Fibroblast of skin of right quadriceps (primary cell): ENCODE data around the gene FGGY.
"Not testable (repeated sequence)": the region's sequence is repeated elsewhere in the genome, so short reads cannot be mapped to it uniquely, and the experiment has no call there.

ENCODE experiments used
- DNase-seq: peaks from one replicate; pipeline ENCODE4 v3.0.0-alpha.2; 2013

The FGGY gene

DNA sequence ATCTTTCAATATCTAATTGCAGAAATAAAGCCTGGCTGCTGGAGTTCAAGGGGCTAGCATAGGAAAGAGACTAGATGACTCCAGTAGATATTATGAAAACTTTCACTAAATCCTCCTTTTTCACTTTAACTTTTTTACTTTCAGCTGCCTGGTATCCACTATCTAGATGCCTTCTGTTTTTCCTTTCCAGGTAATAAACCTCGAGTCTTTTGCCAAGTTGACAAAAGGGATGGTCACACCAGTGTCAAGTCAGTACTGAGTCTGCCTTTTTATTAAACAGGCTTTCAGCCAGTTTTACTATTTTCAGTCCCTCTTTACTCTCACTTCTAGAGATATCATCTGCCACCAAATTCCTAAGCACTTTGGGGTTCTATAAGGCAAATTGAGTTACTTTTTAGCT is 195.6 kb downstream of the FGGY start:
- DNase-seq = no peak

DNA sequence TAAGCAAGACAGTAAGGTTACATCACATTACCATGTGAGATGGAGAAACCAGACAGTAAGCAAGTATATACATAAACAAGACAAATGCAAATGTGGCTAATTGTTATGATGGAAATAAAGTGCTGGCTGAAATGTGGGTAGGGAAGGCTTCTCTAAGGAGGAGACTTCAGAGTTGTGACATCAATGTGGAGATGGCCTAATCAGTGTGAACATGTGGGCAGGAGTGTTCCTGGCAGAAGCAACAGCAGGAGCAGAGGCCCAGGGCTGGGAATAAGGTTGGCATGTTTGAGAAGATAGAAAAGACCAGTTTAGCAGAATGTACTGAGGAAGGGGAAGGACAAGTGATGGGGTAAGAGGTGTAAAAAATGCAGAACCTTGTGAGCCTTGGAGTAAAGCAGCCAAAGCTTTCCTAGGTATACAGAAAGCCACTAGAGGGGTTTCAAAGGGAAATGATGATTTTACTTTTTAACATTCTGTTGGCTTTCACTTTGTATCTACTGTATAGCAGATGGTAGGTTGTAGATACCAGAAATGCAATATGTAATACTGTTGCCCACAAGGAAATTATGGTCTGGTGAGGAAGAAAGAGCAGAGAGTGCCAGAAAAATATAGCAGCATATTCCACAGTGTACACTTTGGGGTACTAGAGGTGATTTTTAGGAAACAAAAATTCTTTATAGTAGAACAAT is 197.4 kb downstream of the FGGY start:
- DNase-seq = no peak

DNA sequence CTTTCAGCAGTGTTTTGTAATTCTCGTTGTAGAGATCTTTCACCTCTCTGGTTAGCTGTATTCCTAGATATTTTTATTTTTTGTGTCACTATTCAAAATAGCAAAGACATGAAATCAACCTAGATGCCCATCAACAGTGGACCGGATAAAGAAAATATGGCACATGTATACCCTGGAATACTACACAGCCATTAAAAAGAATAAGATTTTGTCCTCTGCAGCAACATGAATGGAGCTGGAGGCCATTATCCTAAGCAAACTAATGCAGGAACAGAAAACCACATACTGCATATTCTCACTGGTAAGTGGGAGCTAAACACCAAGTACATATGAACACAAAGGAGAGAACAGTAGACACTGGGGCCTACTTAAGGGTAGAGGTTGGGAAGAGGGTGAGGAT is 199.3 kb downstream of the FGGY start:
- not testable (repeated sequence) for DNase-seq

DNA sequence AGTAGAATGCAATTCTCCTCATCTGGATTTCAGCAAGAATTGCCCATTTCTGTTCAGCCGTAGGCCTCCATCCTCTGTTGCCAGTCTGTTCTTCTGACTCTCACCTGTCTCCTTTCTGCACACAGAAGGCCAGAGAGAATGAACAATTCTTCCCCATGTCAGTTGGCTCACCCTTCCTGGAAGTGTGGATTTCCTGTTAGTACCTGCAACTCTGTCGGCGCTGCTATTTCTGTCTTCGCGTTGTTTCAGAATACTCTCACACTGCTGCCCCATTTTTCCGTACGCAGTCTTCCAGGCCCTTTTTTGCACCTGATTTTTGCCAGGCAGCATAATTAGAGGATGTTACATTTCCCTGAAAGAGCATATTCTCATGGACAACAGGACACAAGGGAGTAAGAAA is 200.7 kb downstream of the FGGY start:
- DNase-seq = no peak

DNA sequence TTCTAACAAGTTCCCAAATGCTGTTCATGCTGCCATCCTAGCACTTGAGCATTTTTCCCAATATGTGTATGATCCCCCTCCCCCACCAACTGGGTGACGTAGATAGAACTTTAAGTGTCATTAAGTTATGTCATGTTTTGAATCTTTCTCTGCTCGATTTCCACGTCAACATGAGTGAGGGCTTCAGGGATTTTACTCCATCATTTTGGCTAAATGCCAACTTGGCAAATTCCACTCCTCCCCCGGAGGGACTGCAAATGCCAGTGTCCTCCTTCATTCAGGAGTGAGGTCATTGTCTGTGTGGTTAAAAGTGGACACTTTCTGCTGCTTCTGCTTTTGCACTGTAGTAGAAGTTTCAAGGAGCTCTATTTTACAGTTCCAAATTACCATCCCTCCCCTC is 201.7 kb downstream of the FGGY start:
- peak; percentile 55 for DNase-seq

DNA sequence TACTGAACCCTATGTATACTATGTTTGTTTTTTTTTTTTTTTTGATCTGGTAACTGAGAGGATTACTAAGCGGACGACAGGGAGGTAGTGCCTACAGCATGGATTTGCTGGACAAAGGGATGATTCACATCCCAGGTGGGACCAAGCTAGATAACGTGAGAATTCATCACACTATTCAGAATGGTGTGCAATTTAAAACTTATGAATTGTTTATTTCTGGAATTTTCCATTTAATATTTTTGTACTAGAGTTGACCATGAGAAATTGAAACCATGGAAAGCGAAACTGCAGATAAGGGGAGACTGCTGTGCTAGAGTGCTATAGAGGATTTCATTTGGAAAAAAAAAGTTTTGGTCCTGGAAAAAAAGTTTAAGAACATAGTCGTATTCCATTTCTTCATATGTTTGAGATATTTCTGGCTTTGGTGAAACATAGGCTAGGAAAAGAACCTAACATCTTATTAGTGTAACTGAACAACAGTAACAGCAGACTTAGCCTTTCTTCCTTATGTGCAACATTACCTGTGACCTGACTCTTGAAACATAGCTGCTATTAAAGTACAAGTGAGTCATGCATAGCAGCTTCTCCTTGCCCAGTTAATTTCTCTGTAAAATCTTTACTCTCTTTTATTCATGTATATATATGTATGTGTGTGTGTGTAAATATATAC is 202.5 kb downstream of the FGGY start:
- DNase-seq = no peak

DNA sequence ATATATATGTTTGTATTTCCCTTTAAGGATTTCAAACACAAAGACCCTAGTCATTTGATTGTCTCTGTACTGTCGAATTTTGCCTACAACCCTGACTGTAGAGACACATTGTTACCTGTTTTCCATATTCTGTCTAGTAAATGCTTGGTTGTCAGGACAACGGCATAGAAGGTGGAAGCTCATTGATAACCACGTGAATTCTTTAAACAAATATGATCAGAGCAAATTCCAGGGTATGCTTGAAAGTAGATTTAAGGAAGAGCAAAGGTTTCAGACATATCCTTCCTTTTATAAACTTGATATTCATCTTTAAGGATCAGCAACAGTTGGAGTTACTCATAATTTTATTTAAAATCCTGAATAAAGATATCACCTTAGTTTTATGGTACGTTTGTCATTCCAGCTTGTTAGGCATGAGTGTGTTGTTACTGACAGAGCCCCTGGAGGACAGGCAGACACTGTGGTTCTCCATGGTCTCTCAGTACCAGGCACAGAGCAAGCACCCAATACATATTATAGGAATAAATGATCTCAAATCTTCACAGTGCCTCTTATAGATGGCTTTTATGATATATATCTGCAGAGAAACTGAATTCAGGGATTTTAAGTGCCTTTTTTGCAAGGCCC is 203.2 kb downstream of the FGGY start:
- DNase-seq = no peak

DNA sequence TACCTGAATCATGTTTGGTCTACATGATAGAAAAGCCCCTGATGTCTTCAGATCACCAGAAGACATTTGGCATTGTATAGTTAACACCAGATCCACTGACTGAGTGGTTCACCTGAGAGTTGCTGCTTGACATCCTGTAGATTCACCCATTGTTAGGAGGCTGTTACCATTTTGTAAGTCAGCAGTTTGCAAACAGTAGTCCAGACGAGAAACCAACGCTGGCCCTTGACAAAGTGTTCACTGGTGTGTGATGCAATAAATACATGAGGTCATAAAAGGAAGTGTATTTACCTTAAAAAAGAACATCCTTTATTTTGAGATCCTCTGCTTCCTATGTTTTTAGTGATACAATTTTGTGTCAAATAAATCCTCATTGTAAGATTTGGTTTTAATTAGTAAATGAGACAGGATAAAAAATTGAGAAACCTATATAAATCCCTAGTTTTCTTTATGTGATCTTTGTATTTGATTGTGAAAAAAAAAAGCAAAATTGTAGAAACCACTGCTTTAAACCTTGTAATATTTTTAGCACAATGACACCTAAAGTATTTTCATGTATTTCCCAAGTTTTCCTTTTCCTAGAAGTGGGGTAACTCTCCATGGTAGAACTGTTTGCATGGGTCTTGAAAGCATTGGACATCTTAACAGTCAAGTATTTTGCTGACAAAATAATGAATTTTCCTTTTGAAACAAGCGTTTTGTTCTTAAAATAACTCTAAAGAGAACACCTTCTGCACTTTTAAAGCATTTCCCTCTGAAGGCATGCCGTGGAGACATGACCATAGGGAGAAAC is 204.3 kb downstream of the FGGY start:
- no peak for DNase-seq

DNA sequence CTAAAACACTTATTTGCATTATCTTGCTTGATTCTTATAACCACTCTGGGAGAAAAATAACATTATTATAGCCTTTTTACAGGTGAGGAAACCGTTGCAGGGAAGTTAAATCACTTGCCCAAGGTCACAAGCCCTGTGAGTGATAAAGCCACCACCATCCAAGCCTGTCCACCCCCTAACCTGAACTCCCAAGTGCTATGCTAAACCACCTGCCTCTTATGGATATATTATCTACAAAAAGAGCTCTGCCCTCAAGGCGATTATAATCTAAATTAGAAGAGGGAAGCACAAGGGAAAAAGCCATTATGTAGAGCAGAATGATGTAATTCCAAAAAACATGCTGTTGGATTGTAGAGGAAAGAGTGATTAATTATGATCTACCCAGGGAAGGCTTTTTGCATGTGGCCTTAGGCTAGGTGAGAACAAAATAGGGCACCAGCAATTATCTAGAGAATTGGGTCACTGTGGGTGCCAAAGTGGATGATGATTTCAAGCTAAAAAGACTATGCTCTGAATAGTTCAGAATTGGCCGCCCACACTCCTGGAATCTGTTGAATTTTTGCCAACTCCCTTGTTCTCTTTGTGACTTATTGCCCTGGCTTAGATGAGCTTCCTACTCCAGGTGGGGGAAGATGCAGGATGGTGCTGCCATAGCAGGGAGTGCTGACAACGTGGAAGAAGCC is 205.3 kb downstream of the FGGY start:
- peak; percentile 63 for DNase-seq

DNA sequence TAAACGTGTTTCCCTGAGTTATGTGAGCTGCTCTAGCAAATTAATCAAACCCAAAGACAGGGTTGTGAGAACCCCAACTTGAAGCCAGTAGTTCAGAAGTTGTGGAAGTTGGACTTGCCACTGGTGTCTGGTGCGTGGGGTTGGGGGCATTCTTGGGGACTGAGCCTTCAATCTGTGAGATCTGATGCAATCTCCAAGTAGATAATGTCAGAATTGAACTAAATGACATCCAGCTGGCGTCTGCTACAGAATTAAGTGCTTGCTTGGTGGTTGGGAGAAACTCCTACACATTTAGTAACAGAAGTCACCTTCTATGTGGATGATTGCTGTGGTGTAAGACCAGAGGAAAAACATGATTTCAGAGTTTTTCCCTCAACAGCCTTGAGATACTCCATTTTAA is 207.4 kb downstream of the FGGY start:
- peak; percentile 48 for DNase-seq

DNA sequence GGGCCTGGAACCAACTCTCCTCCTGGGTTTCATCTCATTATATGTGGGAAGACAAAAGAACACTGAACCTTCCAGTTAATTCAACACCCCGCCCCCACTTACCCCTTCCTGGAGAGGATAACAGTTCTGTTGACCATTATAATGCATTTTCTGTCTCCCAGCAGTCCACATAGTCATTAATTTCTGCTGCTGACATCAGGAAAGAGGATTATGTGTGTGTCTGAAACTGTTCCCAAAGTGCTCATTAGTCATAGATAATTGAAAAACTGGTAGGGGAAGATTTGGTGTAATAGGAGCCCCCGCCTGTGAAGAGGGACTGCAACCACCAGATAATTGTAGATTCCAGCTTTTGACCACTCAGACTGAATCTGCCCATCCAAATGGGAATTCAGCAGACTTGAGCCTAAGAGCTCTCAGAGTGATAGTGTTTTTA is 208.7 kb downstream of the FGGY start:
- DNase-seq = peak; percentile 87

DNA sequence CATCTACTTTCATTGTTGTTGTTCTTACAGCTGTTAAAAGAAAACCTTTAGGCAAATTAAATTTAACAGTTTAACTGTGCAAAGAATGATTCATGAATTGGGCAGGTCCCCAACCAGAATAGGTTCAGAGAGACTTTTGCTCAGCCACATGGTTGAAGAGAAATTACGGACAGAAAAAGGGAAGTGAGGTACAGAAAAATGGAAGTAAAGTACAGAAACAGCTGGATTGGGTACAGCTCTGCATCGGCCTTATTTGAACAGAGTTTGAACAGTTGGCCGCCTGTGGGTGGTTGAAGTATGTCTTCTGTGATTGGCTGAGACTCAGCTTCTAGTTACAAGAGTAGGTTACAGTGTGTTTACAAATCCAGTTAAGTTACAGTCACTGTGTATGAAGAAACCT is 210.1 kb downstream of the FGGY start:
- peak; percentile 35 for DNase-seq

DNA sequence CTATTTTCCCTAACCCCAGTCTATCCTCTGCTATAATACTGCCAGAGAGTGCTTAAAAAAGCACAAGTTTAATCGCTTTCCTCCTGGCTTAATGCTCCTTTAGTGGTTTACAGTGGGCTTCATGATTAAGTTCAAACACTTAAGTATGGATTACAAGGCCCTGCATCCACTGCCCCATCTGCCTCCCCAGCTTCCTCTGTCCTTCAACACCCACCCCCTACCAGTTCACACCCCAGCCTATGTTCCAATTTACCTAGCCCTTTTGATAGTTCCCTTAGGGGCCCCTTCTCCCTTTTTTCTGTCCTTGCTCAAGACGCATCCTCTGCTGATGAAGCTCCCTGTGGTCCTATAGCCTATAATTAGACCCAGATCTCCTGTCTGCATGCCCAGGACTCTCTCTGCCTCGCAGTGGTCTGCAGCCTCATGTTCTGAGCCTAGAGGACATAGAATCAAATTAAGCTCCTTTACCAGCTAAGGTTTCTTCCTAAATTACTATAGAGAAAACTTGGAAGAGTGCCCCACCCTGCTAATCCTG is 212.5 kb downstream of the FGGY start:
- DNase-seq = no peak

DNA sequence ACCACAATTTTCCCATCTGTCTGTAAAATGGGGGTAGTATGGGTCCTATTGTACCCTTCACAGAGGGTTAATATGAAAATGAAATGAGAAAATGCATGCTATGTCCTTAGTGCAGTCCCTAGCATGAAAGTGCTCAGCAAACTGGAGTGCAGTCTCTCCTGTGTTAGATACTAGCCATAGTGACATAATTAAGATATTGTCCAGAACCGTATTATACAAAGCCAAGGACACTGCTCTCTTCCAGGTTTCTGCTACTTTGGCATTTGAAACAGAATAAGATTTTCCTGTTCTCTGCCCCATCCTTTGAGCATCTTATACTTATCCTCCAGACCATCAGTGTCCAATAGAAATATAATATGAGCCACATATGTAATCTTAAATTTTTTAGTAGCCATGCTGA is 213.4 kb downstream of the FGGY start:
- no peak for DNase-seq

DNA sequence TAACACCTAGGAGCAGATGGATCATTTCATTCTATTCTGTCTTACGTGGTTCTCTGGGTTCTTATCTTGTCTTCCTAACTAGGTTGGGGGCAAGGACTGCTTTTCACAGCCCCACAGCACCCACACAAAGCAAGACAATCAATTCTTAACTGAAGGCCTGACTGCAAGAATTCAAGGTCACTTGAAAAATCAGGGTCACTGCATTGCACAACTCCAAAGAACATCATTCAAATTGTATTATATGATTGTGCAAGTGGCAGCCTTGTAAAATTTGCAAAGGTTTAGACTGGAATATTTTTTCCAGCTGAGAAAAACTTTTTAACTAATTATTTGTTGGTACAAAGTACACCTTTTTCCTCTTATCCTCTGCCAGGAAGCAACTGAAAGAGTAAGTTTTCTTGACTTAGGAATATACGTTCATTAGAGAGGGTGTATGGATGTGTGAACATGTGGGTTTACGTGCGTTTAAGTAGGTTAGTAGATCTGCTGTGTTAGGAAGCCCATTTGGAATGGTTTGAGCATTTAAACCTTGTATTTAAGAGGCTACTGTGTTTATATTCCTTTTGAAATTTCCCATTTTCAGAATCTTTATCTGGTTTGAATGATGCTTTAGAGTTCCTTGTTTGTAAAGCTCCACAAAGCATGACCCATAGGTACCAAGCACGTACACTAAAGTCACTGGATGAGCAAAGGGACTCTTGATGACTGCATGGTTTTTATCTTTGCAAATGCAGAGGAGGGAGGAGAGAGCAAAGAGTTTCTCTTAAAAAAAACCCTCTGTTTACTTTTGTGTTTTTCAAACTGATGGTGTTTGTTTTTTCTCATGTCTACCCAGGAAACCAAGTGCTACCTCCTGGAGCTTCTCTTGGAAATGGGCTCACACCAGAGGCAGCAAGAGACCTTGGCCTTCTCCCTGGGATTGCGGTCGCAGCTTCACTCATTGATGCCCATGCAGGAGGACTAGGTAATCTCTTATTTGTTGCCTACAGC is 214.9 kb downstream of the FGGY start:
- DNase-seq = no peak

DNA sequence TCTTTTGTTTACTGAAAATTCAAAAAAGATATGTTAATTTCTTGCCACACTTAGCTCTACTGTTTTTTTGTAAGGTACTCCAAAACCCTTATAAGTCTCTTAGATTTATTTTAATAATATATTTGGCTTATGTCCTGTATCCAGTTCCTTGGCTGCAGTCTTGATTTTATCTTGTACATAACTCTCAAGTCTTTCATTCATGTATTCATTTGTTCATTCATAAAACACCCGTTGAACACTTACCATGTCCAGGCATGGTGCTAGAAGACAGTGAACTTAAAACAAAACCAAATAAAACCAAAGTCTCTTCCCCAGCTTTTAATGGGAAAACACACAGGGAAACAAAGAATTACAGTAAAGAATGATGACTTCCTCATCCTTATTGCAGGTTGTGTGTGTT is 215.8 kb downstream of the FGGY start:
- DNase-seq = no peak

DNA sequence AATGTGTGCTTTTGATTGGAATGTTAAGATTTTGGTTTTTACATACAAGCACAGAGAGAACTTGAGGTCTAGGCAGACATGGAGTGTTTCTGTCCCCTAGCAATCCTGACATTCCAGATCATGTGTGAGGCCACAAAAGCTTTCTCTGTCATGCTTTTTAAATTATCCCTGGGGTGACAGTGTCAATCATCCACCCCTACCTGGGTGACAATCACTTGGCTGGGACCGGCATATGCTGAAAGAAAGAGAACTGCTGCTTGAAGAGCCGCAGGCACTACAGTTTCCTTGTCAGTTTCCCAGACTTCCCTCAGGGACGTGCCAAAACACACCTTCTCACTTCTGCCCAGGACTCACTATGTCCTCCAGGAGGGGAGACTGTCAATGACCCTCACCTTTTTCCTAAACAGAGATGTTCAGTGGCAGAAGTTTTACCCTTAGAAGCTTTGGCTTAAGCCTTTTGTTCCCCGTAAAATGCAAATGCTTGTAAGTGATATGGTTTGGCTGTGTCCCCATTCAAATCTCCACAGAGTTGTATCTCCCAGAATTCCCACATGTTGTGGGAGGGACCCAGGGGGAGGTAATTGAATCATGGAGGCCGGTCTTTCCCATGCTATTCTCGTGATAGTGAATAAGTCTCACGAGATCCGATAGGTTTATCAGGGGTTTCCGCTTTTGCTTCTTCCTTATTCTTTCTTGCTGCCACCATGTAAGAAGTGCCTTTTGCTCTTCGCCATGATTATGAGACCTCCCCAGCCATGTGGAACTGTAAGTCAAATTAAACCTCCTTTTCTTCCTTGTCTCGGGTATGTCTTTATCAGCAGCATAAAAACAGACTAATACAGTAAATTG is 217.4 kb downstream of the FGGY start:
- peak; percentile 10 for DNase-seq

DNA sequence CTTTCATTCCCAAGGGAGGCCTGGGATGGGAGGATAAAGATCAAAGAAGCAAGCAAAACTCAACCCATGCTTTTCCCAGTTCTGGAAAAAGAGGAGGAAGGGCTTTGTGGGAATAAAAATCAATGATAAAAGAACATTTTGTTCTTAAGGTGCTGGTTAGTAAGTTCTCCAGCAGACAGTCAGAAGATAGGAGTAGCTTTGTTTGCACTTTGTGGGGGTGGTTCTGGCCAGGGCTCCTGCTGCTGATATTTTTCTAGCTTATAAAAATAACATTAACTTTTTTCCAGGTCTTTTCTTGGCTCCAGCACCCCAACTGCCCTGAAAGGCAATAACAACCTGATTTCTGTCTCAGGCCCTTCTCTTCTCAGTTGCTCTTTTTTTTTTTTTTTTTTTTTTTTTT is 220.0 kb downstream of the FGGY start:
- no peak for DNase-seq

DNA sequence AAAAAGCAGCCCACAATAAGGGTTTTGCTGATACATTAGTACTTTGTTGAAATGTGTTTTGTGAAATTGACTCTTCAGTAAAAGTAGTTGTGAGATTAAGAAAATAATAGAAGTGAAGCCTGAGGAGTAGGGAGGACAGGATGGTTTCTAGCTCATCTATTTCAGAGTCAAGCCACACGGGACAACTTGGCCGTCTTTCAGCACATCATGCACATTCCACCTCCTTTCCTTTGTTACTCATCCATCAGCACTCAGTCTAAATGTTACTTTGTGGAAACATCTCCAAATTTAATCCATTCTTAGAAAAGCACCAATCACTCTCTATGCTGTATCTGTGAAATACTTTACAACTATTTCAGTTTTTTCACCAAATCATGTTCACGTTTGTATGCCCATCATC is 223.3 kb downstream of the FGGY start:
- peak; percentile 57 for DNase-seq

DNA sequence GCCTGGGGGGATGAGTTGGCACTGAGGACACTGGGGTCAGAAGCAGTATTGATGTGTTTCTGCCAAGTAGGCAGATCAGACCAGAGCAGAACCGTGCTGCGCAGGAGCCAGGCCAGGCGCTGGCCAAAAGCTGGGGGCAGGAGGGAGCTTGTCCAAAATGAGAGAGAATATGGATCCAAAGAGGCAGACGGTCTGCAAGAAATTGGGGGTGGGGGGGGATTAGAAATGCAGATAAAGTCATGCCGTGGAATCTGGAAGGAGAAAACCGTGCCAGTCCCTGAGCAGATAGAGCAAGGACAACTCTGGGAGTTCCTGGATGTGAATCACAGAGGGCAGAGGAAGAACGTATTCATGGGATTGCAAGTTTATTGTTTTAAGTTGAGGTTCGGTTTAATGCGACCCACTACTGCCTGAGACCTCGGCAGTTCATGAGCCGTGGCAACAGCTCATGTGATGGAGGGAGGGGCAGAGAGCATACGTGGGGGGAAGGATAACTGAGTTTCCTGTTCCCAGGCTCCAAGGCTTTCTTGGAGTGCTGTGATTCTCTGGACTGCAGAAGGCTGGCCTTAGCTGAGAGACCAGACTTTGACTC is 224.0 kb downstream of the FGGY start:
- peak; percentile 52 for DNase-seq
